Stomach (tissue), 4 donors: Measurements from ENCODE around the gene CCDC184.
"Not testable (repeated sequence)": the region's sequence is repeated elsewhere in the genome, so short reads cannot be mapped to it uniquely, and the experiment has no call there.

Source experiments
- CTCF ChIP-seq, 7 experiments: fragments of 450-650 bp in 4 of 7; fragments of 200-600 bp in 3 of 7; sonication (generic) in 3 of 7; IDR thresholded peaks; one replicate each; pipeline ENCODE4 v1.5.1; 2016 to 2019; ENCODE audit warnings: antibody characterized with exemption in 7 of 7, control low read depth in 2 of 7, mild to moderate bottlenecking in 1 of 7
- EP300 ChIP-seq: sonication (generic); formaldehyde crosslinking; IDR thresholded peaks from one replicate; pipeline ENCODE4 v1.6.1; 2017; ENCODE audit warnings: antibody characterized with exemption
- POLR2A ChIP-seq, 4 donors: fragments of 450-650 bp; IDR thresholded peaks; one replicate each; pipeline ENCODE4 v1.6.1; 2016; ENCODE audit warnings: antibody characterized with exemption in 4 of 4, control low read depth in 2 of 4, mild to moderate bottlenecking in 1 of 4, moderate library complexity in 1 of 4
- POLR2AphosphoS5 ChIP-seq, 3 donors: sonication (generic); formaldehyde crosslinking; IDR thresholded peaks; one replicate each; pipeline ENCODE4 v1.6.1; 2016; ENCODE audit warnings: antibody characterized with exemption in 3 of 3

GRCh38 chr12:48231169-48231958, 47.9 kb downstream of the CCDC184 start:
- not testable (repeated sequence) for TF ChIP-seq POLR2A (IDR thresholded peaks at IDR 0.05); CTCF (IDR thresholded peaks at IDR 0.05); EP300; POLR2AphosphoS5 (IDR thresholded peaks at IDR 0.05)
